ENCODE data around the gene CEP112. TPM values are rescaled to one million over a fixed set of nuclear protein-coding genes. Genes with fewer than 3 reads are reported as not detected.

CEP112 gene
- total and polyA plus RNA-seq, 10 of the 15 experiments (the other 5 are each of a cell fraction or from before 2014, with no cell fraction given), result 0.11 to 3.8 (median 0.32) TPM; not detected in 1

DNA sequence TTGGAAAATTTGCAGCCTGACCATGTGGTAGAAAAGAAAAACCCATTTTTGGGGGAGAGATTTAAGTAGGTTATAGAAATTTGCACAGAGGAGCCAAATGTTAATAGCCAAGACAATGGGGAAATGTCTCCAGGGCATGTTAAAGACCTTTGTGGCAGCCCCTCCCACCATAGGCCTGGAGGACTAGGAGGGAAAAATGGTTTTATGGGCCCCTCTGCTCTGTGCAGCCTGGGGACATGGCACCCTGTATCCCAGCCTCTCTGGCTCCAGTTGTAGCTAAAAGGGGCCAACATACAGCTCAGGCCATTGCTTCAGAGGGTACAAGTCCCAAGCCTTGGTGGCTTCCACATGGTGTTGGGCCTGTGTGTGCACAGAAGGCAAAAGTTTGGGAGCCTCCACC, 384.6 kb downstream of the CEP112 start (continued):
- no peak for TF ChIP-seq ZBTB33 (IDR thresholded peaks at IDR 0.05)

GRCh38 chr17:65801513-65801912, 390.4 kb downstream of the CEP112 start:
- SMC1A ChIA-PET (ENCODE audit: uncharacterized antibody, unreplicated experiment), result interaction anchor here (2.1 kb wide), 1 partner anchor 11 kb away, joined by 7 read pairs; no protein-coding TSS in a partner anchor
- H3K4me2 ChIP-seq (ENCODE audit: control insufficient read depth, insufficient read depth), result no peak overlapping the region
- no peak overlapping the region for H3K4me3 ChIP-seq
- CTCF ChIA-PET, result no interaction called here
- POLR2A ChIA-PET, result no interaction called here
- H3K9ac ChIP-seq (ENCODE audit: control insufficient read depth, insufficient read depth, low read length), result no peak overlapping the region
- no peaks in the 10 kb centered on the region for H3K36me3 ChIP-seq (ENCODE audit: control insufficient read depth in 2 of 2, insufficient read depth in 2 of 2, low read length in 1 of 2)
- no peaks in the 10 kb centered on the region for H4K20me1 ChIP-seq (ENCODE audit: control insufficient read depth, insufficient read depth)
- in situ Hi-C loops (cut with MboI), result no loop called here
- H3K9me3 ChIP-seq (replicated peaks; ENCODE audit: control insufficient read depth, insufficient read depth, low read length), result peaks cover 2% of the 10 kb centered on the region; the same call in 2 of the 3 replicates
- no peaks in the 10 kb centered on the region for H3K79me2 ChIP-seq (ENCODE audit: control insufficient read depth, insufficient read depth, low read length)
- TF ChIP-seq MEF2A (IDR thresholded peaks at IDR 0.05; ENCODE audit: insufficient read depth, low read depth, low read length) (no peak), NR2F1 (conservative IDR thresholded peaks at IDR 0.05) (0 out of 2 replicates have a peak, but pooled peaks have one; percentile 18), CBX3 (IDR thresholded peaks at IDR 0.05; ENCODE audit: borderline replicate concordance, low read depth) (no peak), CBX5 (IDR thresholded peaks at IDR 0.05; ENCODE audit: low read depth) (0 out of 2 replicates have a peak, but pooled peaks have one; percentile 24), YY1 (IDR thresholded peaks at IDR 0.05; ENCODE audit: low read depth, low read length) (no peak)
- WGBS (ENCODE audit: insufficient coverage, insufficient replicate concordance, low lambda C conversion rate, missing lambda C conversion rate), result 15% methylated on average over 2 of the region's 2 CpGs
- FAIRE-seq (no peak), DNase-seq (ENCODE audit: low read depth, low spot score) (no peak), ATAC-seq (no peak)
- RAD21 ChIA-PET (ENCODE audit: unreplicated experiment), result no interaction called here
- H3K27me3 ChIP-seq (replicated peaks in 1 of 2; ENCODE audit: control insufficient read depth in 2 of 2, insufficient read depth in 2 of 2, low read length in 1 of 2), result no peaks in the 10 kb centered on the region
- no peak overlapping the region for H2AFZ ChIP-seq (ENCODE audit: control insufficient read depth, low read depth, low read length)
- intact Hi-C loops (cut with micrococcal nuclease; ENCODE audit: unreplicated experiment), result no loop called here
- no peaks in the 10 kb centered on the region for H3K4me1 ChIP-seq (ENCODE audit: control insufficient read depth, insufficient read depth, low read length)
- H3K27ac ChIP-seq (ENCODE audit: control insufficient read depth, insufficient read depth), result no peak overlapping the region
- BruUV-seq (replicated peaks), result no TSS peak

Data from GM12878 (cell line).